Lower lobe of right lung (tissue), 2 donors: ENCODE data around the gene PNPLA8. TPM values are rescaled to one million over a fixed set of nuclear protein-coding genes. Genes with fewer than 3 reads are reported as not detected.
A peak's percentile ranks its signal among the peaks of the same experiment; 100 is the strongest.

Experiments used
- ATAC-seq, 2 donors: fragments of 200-7000 bp; cut with Tn5 transposase; one replicate each; pipeline ENCODE4 v1.9.1; 2020 to 2022; ENCODE audit warnings: mild to moderate bottlenecking in 2 of 2, moderate library complexity in 2 of 2
- DNase-seq: peaks from one replicate; pipeline ENCODE4 v3.0.0-alpha.2; 2020
- H3K27ac ChIP-seq: fragments of 200-600 bp; one replicate; pipeline ENCODE4 v1.8.0; 2022
- H3K27me3 ChIP-seq: fragments of 200-600 bp; one replicate; pipeline ENCODE4 v1.8.0; 2022; ENCODE audit warnings: low read depth
- H3K36me3 ChIP-seq: fragments of 200-600 bp; one replicate; pipeline ENCODE4 v1.8.0; 2022; ENCODE audit warnings: mild to moderate bottlenecking
- H3K4me1 ChIP-seq: fragments of 200-600 bp; one replicate; pipeline ENCODE4 v1.8.0; 2022
- H3K4me3 ChIP-seq: fragments of 200-600 bp; one replicate; pipeline ENCODE4 v1.8.0; 2022; ENCODE audit warnings: mild to moderate bottlenecking
- H3K9me3 ChIP-seq: fragments of 200-600 bp; one replicate; pipeline ENCODE4 v1.8.0; 2022
- CTCF ChIP-seq: fragments of 200-600 bp; IDR thresholded peaks from one replicate; pipeline ENCODE4 v1.8.0; 2022; ENCODE audit warnings: antibody characterized with exemption, mild to moderate bottlenecking
- intact Hi-C: fragments of 100-400 bp; cut with DNase I; formaldehyde crosslinking; loops from one replicate; pipeline ENCODE4 v1.11.0; 2022
- total RNA-seq: library from RNA; stranded (reverse); fragmentation: NEBNext Ultra II Directional; extraction: Animal tissue kit (Norgen Biotek cat#: 25700); gene quantifications from one replicate; pipeline ENCODE4 v1.2.1, GENCODE V29; 2021
- donor health status: DM: no; HTN: yes; CAD: no; lungs with severe emphysema.

PNPLA8 gene
- total RNA-seq, 1 donor from 2014 or later = 27.8 TPM

GRCh38 chr7:108525327-108525984, 479 bp downstream of the PNPLA8 start:
- intact Hi-C loops = no loop called here
- DNase-seq = no peak
- TF ChIP-seq CTCF = no peak
- H3K27ac ChIP-seq = peak overlapping the region; percentile 98
- no peaks in the 10 kb centered on the region for H3K27me3 ChIP-seq
- peak; percentile 84 for ATAC-seq
- H3K9me3 ChIP-seq = no peaks in the 10 kb centered on the region
- H3K36me3 ChIP-seq = no peaks in the 10 kb centered on the region
- H3K4me1 ChIP-seq = peaks cover 30% of the 10 kb centered on the region
- H3K4me3 ChIP-seq = peak overlapping the region; percentile 74

GRCh38 chr7:108522780-108523179, 3.2 kb downstream of the PNPLA8 start:
- Histone ChIP-seq H3K36me3 (peaks cover 13% of the 10 kb centered on the region), H3K9me3 (no peaks in the 10 kb centered on the region), H3K27ac (no peak overlapping the region), H3K27me3 (no peaks in the 10 kb centered on the region), H3K4me1 (peaks cover 30% of the 10 kb centered on the region), H3K4me3 (no peak overlapping the region)
- DNase-seq = no peak
- no peak for ATAC-seq
- intact Hi-C loops = no loop called here
- TF ChIP-seq CTCF = no peak

GRCh38 chr7:108517951-108518350, 8.0 kb downstream of the PNPLA8 start:
- H3K4me1 ChIP-seq = peaks cover 7% of the 10 kb centered on the region
- no peak for TF ChIP-seq CTCF

GRCh38 chr7:108515630-108516029, 10.3 kb downstream of the PNPLA8 start:
- no peak for TF ChIP-seq CTCF
- ATAC-seq (no peak), DNase-seq (no peak)
- Histone ChIP-seq H3K9me3 (no peaks in the 10 kb centered on the region), H3K27me3 (no peaks in the 10 kb centered on the region), H3K36me3 (peaks cover 64% of the 10 kb centered on the region), H3K4me1 (no peaks in the 10 kb centered on the region), H3K4me3 (no peak overlapping the region), H3K27ac (no peak overlapping the region)
- intact Hi-C loops = no loop called here

More at GRCh38 chr7:108517951-108518350, 8.0 kb downstream of the PNPLA8 start:
- H3K36me3 ChIP-seq = peaks cover 43% of the 10 kb centered on the region
- DNase-seq (no peak), ATAC-seq (no peak)
- intact Hi-C loops = no loop called here
- H3K27me3 ChIP-seq = no peaks in the 10 kb centered on the region
- no peaks in the 10 kb centered on the region for H3K9me3 ChIP-seq
- H3K4me3 ChIP-seq = no peak overlapping the region
- H3K27ac ChIP-seq = no peak overlapping the region

GRCh38 chr7:108515013-108515412, 10.9 kb downstream of the PNPLA8 start:
- H3K27me3 ChIP-seq = no peaks in the 10 kb centered on the region
- TF ChIP-seq CTCF = no peak
- no peak for DNase-seq
- no peak overlapping the region for H3K4me3 ChIP-seq
- no peaks in the 10 kb centered on the region for H3K4me1 ChIP-seq
- no peaks in the 10 kb centered on the region for H3K9me3 ChIP-seq
- intact Hi-C loops = no loop called here
- H3K27ac ChIP-seq = no peak overlapping the region
- ATAC-seq = no peak
- H3K36me3 ChIP-seq = peaks cover 67% of the 10 kb centered on the region
